Measurements from ENCODE around the gene C9orf85. TPM values are rescaled to one million over a fixed set of nuclear protein-coding genes. Genes with fewer than 3 reads are reported as not detected.

Gene C9orf85
- total RNA-seq, 2 experiments from 2014 or later, result 7.6 to 8.9 TPM

GRCh38 chr9:71918419-71918818, 7.0 kb downstream of the C9orf85 start:
- no peak for ATAC-seq
- intact Hi-C loops (cut with micrococcal nuclease), result no loop called here
- H3K27me3 Mint-ChIP-seq, result no peaks in the 10 kb centered on the region
- H3K4me1 Mint-ChIP-seq (ENCODE audit: low read depth), result peaks cover 40% of the 10 kb centered on the region
- POLR2A ChIA-PET, result interaction anchor here (0.6 to 1.4 kb wide), 2 partner anchors 8 to 525 kb away, joined by 3 read pairs; no protein-coding TSS in a partner anchor
- H3K4me3 Mint-ChIP-seq, result no peak overlapping the region
- no peak for TF ChIP-seq CTCF (IDR thresholded peaks at IDR 0.05)
- H3K9me3 Mint-ChIP-seq, result no peaks in the 10 kb centered on the region
- H3K36me3 Mint-ChIP-seq (ENCODE audit: low read depth), result peaks cover 14% of the 10 kb centered on the region
- CTCF ChIA-PET, result interaction anchor here (1.3 kb wide), 1 partner anchor 107 kb away, joined by 4 read pairs; no protein-coding TSS in a partner anchor
- DNase-seq, result no peak
- H3K27ac Mint-ChIP-seq, result no peak overlapping the region

- Mint-ChIP-seq H3K4me3 (no peak overlapping the region), H3K27me3 (no peaks in the 10 kb centered on the region), H3K4me1 (ENCODE audit: low read depth) (peaks cover 20% of the 10 kb centered on the region), H3K9me3 (no peaks in the 10 kb centered on the region), H3K27ac (no peak overlapping the region), H3K36me3 (ENCODE audit: low read depth) (peaks cover 15% of the 10 kb centered on the region)
- no peak for TF ChIP-seq CTCF (IDR thresholded peaks at IDR 0.05)
- DNase-seq (no peak), ATAC-seq (no peak)
- ChIA-PET POLR2A (interaction anchor here (1.1 kb wide), 1 partner anchor 9 kb away, joined by 3 read pairs; the partner anchor contains the start of genes ABHD17B and C9orf85), CTCF (interaction anchor here (0.8 to 2.0 kb wide), 4 partner anchors 50 to 203 kb away, joined by 3 to 5 read pairs (median 4); no protein-coding TSS in a partner anchor)
- intact Hi-C loops (cut with micrococcal nuclease), result no loop called here
Observed at GRCh38 chr9:71920456-71921189, 9.2 kb downstream of the C9orf85 start.

GRCh38 chr9:71921190-71921814, 9.9 kb downstream of the C9orf85 start:
- Mint-ChIP-seq H3K9me3 (no peaks in the 10 kb centered on the region), H3K36me3 (ENCODE audit: low read depth) (peaks cover 15% of the 10 kb centered on the region), H3K27me3 (no peaks in the 10 kb centered on the region), H3K4me3 (no peak overlapping the region), H3K4me1 (ENCODE audit: low read depth) (peaks cover 16% of the 10 kb centered on the region), H3K27ac (no peak overlapping the region)
- no peak for DNase-seq
- no peak for TF ChIP-seq CTCF (IDR thresholded peaks at IDR 0.05)
- ATAC-seq, result no peak
- ChIA-PET POLR2A (interaction anchor here (1.1 kb wide), 1 partner anchor 10 kb away, joined by 3 read pairs; the partner anchor contains the start of genes ABHD17B and C9orf85), CTCF (interaction anchor here (1.4 to 2.0 kb wide), 3 partner anchors 40 to 203 kb away, joined by 4 to 5 read pairs (median 4); no protein-coding TSS in a partner anchor)
- intact Hi-C loops (cut with micrococcal nuclease), result no loop called here

- H3K9me3 Mint-ChIP-seq, result no peaks in the 10 kb centered on the region
- no peak for TF ChIP-seq CTCF (IDR thresholded peaks at IDR 0.05)
Observed at GRCh38 chr9:71924576-71924975, 13.1 kb downstream of the C9orf85 start.

More at GRCh38 chr9:71924576-71924975, 13.1 kb downstream of the C9orf85 start:
- POLR2A ChIA-PET, result interaction anchor here (1.2 kb wide), 1 partner anchor 14 kb away, joined by 3 read pairs; the partner anchor contains the start of genes ABHD17B and C9orf85
- Mint-ChIP-seq H3K27me3 (no peaks in the 10 kb centered on the region), H3K4me3 (no peak overlapping the region), H3K27ac (no peak overlapping the region), H3K36me3 (ENCODE audit: low read depth) (peaks cover 11% of the 10 kb centered on the region), H3K4me1 (ENCODE audit: low read depth) (peaks cover 5% of the 10 kb centered on the region)
- DNase-seq, result no peak
- CTCF ChIA-PET, result interaction anchor here (0.8 kb wide), 1 partner anchor 118 kb away, joined by 3 read pairs; no protein-coding TSS in a partner anchor
- intact Hi-C loops (cut with micrococcal nuclease), result no loop called here
- ATAC-seq, result no peak

Measured in activated CD8-positive, alpha-beta T cell treated with anti-CD3 and anti-CD28 coated beads for 36 hours (primary cell).